GM18858 (cell line): ENCODE measurements around the gene CRIM1.

Source experiments
- ATAC-seq: cut with Tn5 transposase; IDR thresholded peaks from one replicate; pipeline ENCODE4 v1.9.1; 2021; ENCODE audit not compliant: unreplicated experiment

The CRIM1 gene

GRCh38 chr2:36394804-36395203, 39.2 kb downstream of the CRIM1 start:
- ATAC-seq: no peak

- ATAC-seq: no peak
Observed at GRCh38 chr2:36395866-36396265, 40.3 kb downstream of the CRIM1 start.

GRCh38 chr2:36396878-36397539, 41.4 kb downstream of the CRIM1 start:
- ATAC-seq: no peak

- ATAC-seq: no peak
Observed at GRCh38 chr2:36397728-36398413, 42.3 kb downstream of the CRIM1 start.

GRCh38 chr2:36399050-36399449, 43.5 kb downstream of the CRIM1 start:
- ATAC-seq: no peak

- ATAC-seq: peak; percentile 44
Observed at GRCh38 chr2:36403675-36404230, 48.2 kb downstream of the CRIM1 start.

- no peak for ATAC-seq
Observed at GRCh38 chr2:36404318-36404717, 48.7 kb downstream of the CRIM1 start.

- ATAC-seq: peak; percentile 74
Observed at GRCh38 chr2:36404754-36405153, 49.2 kb downstream of the CRIM1 start.

GRCh38 chr2:36405183-36405582, 49.6 kb downstream of the CRIM1 start:
- no peak for ATAC-seq

- ATAC-seq: no peak
Observed at GRCh38 chr2:36406296-36406695, 50.7 kb downstream of the CRIM1 start.

GRCh38 chr2:36407413-36407812, 51.8 kb downstream of the CRIM1 start:
- no peak for ATAC-seq

GRCh38 chr2:36408198-36408703, 52.7 kb downstream of the CRIM1 start:
- ATAC-seq: no peak

GRCh38 chr2:36409335-36409734, 53.8 kb downstream of the CRIM1 start:
- no peak for ATAC-seq

- no peak for ATAC-seq
Observed at GRCh38 chr2:36409935-36410334, 54.4 kb downstream of the CRIM1 start.

- ATAC-seq: no peak
Observed at GRCh38 chr2:36410681-36411080, 55.1 kb downstream of the CRIM1 start.

GRCh38 chr2:36411962-36412444, 56.4 kb downstream of the CRIM1 start:
- no peak for ATAC-seq

GRCh38 chr2:36413218-36413617, 57.6 kb downstream of the CRIM1 start:
- no peak for ATAC-seq

- ATAC-seq: no peak
Observed at GRCh38 chr2:36414307-36414706, 58.7 kb downstream of the CRIM1 start.

- no peak for ATAC-seq
Observed at GRCh38 chr2:36415381-36416022, 59.9 kb downstream of the CRIM1 start.

GRCh38 chr2:36416370-36417165, 61.0 kb downstream of the CRIM1 start:
- no peak for ATAC-seq
